ENCODE measurements around the gene STMN1. TPM values are rescaled to one million over a fixed set of nuclear protein-coding genes. Genes with fewer than 3 reads are reported as not detected.

STMN1 gene
- total RNA-seq, 1 experiment from 2014 or later, result 99.5 TPM

GRCh38 chr1:25875856-25876692 is 30.1 kb downstream of the STMN1 start:
- in situ Hi-C loops (cut with HindIII; ENCODE audit: low pct_unique_long_range_greater_than_20kb, low sequenced_read_pairs), result no loop called here
- DNase-seq (ENCODE audit: low read depth, low spot score), result no peak

- peak; percentile 37 for DNase-seq (ENCODE audit: low read depth, low spot score)
- in situ Hi-C loops (cut with HindIII; ENCODE audit: low pct_unique_long_range_greater_than_20kb, low sequenced_read_pairs), result no loop called here
These were observed 30.9 kb downstream of the STMN1 start, which contains the start of gene PAQR7 for GRCh38 chr1:25875154-25875855. Gene PAQR7, minus strand, starts transcription at chr1:25875708. Its CDS starts 11,869 bp downstream, at chr1:25863839.

GRCh38 chr1:25874635-25875153 is 31.5 kb downstream of the STMN1 start:
- in situ Hi-C loops (cut with HindIII; ENCODE audit: low pct_unique_long_range_greater_than_20kb, low sequenced_read_pairs), result no loop called here
- no peak for DNase-seq (ENCODE audit: low read depth, low spot score)

GRCh38 chr1:25874209-25874608 is 32.0 kb downstream of the STMN1 start:
- no peak for DNase-seq (ENCODE audit: low read depth, low spot score)
- in situ Hi-C loops (cut with HindIII; ENCODE audit: low pct_unique_long_range_greater_than_20kb, low sequenced_read_pairs), result no loop called here

GRCh38 chr1:25873120-25873519 is 33.1 kb downstream of the STMN1 start:
- in situ Hi-C loops (cut with HindIII; ENCODE audit: low pct_unique_long_range_greater_than_20kb, low sequenced_read_pairs), result no loop called here
- no peak for DNase-seq (ENCODE audit: low read depth, low spot score)

- in situ Hi-C loops (cut with HindIII; ENCODE audit: low pct_unique_long_range_greater_than_20kb, low sequenced_read_pairs), result no loop called here
- no peak for DNase-seq (ENCODE audit: low read depth, low spot score)
These were observed 33.5 kb downstream of the STMN1 start for GRCh38 chr1:25872713-25873112.

GRCh38 chr1:25871704-25872494 is 34.3 kb downstream of the STMN1 start:
- in situ Hi-C loops (cut with HindIII; ENCODE audit: low pct_unique_long_range_greater_than_20kb, low sequenced_read_pairs), result no loop called here
- no peak for DNase-seq (ENCODE audit: low read depth, low spot score)

- DNase-seq (ENCODE audit: low read depth, low spot score), result no peak
- in situ Hi-C loops (cut with HindIII; ENCODE audit: low pct_unique_long_range_greater_than_20kb, low sequenced_read_pairs), result no loop called here
These were observed 35.0 kb downstream of the STMN1 start for GRCh38 chr1:25871086-25871703.

- in situ Hi-C loops (cut with HindIII; ENCODE audit: low pct_unique_long_range_greater_than_20kb, low sequenced_read_pairs), result no loop called here
- DNase-seq (ENCODE audit: low read depth, low spot score), result no peak
These were observed 35.6 kb downstream of the STMN1 start for GRCh38 chr1:25870614-25871013.

GRCh38 chr1:25869909-25870606 is 36.2 kb downstream of the STMN1 start:
- in situ Hi-C loops (cut with HindIII; ENCODE audit: low pct_unique_long_range_greater_than_20kb, low sequenced_read_pairs), result no loop called here
- no peak for DNase-seq (ENCODE audit: low read depth, low spot score)

- in situ Hi-C loops (cut with HindIII; ENCODE audit: low pct_unique_long_range_greater_than_20kb, low sequenced_read_pairs), result no loop called here
- DNase-seq (ENCODE audit: low read depth, low spot score), result no peak
These were observed 38.8 kb downstream of the STMN1 start for GRCh38 chr1:25867210-25867991.

GRCh38 chr1:25866288-25866687 is 39.9 kb downstream of the STMN1 start:
- in situ Hi-C loops (cut with HindIII; ENCODE audit: low pct_unique_long_range_greater_than_20kb, low sequenced_read_pairs), result no loop called here
- no peak for DNase-seq (ENCODE audit: low read depth, low spot score)

GRCh38 chr1:25864434-25864833 is 41.8 kb downstream of the STMN1 start:
- in situ Hi-C loops (cut with HindIII; ENCODE audit: low pct_unique_long_range_greater_than_20kb, low sequenced_read_pairs), result no loop called here
- no peak for DNase-seq (ENCODE audit: low read depth, low spot score)

GRCh38 chr1:25863486-25864262 is 42.5 kb downstream of the STMN1 start:
- in situ Hi-C loops (cut with HindIII; ENCODE audit: low pct_unique_long_range_greater_than_20kb, low sequenced_read_pairs), result no loop called here
- no peak for DNase-seq (ENCODE audit: low read depth, low spot score)

- DNase-seq (ENCODE audit: low read depth, low spot score), result no peak
- in situ Hi-C loops (cut with HindIII; ENCODE audit: low pct_unique_long_range_greater_than_20kb, low sequenced_read_pairs), result no loop called here
These were observed 43.3 kb downstream of the STMN1 start for GRCh38 chr1:25862785-25863485.
